HuH-7 (cell line): Measurements from ENCODE around the gene PPM1N.

ENCODE experiments used
- DNase-seq: peaks from one replicate; pipeline ENCODE4 v3.0.0; 2011; ENCODE audit warnings: low spot score

PPM1N gene

GRCh38 chr19:45498411-45499195 is at the start of gene PPM1N:
TSS of gene PPM1N (plus strand) at chr19:45498443. CDS start at chr19:45498473, 30 bp downstream.
- no peak for DNase-seq

GRCh38 chr19:45448887-45449299 is 49.4 kb upstream of the PPM1N start:
- no peak for DNase-seq

- DNase-seq: no peak
Measured at GRCh38 chr19:45450012-45450333, 48.3 kb upstream of the PPM1N start.

GRCh38 chr19:45451131-45451849 is 47.0 kb upstream of the PPM1N start:
- DNase-seq: no peak

- DNase-seq: no peak
Measured at GRCh38 chr19:45451850-45452387, 46.3 kb upstream of the PPM1N start.

GRCh38 chr19:45455707-45456499 is 42.3 kb upstream of the PPM1N start:
- peak; percentile 93 for DNase-seq

- DNase-seq: no peak
Measured at GRCh38 chr19:45456500-45456815, 41.8 kb upstream of the PPM1N start.

GRCh38 chr19:45457776-45458175 is 40.5 kb upstream of the PPM1N start:
- DNase-seq: no peak

- no peak for DNase-seq
Measured at GRCh38 chr19:45460807-45461347, 37.4 kb upstream of the PPM1N start.

GRCh38 chr19:45462174-45462573 is 36.1 kb upstream of the PPM1N start:
- no peak for DNase-seq

- DNase-seq: no peak
Measured at GRCh38 chr19:45463241-45463640, 35.0 kb upstream of the PPM1N start.

- DNase-seq: no peak
Measured at GRCh38 chr19:45464274-45464673, 34.0 kb upstream of the PPM1N start.

- no peak for DNase-seq
Measured at GRCh38 chr19:45464852-45465441, 33.3 kb upstream of the PPM1N start.

- no peak for DNase-seq
Measured at GRCh38 chr19:45467115-45467455, 31.2 kb upstream of the PPM1N start.

GRCh38 chr19:45467456-45468158 is 30.6 kb upstream of the PPM1N start, which contains the start of gene FOSB:
TSS of gene FOSB (plus strand) at chr19:45467996. CDS start at chr19:45468587, 591 bp downstream.
- DNase-seq: peak; percentile 95

GRCh38 chr19:45468159-45468651 is 30.0 kb upstream of the PPM1N start:
- no peak for DNase-seq

- no peak for DNase-seq
Measured at GRCh38 chr19:45468803-45469131, 29.5 kb upstream of the PPM1N start.

- peak; percentile 87 for DNase-seq
Measured at GRCh38 chr19:45469132-45469944, 28.9 kb upstream of the PPM1N start.

GRCh38 chr19:45469945-45470761 is 28.1 kb upstream of the PPM1N start:
- no peak for DNase-seq

- DNase-seq: no peak
Measured at GRCh38 chr19:45470762-45471081, 27.5 kb upstream of the PPM1N start.
